SK-N-SH (cell line): ENCODE measurements around the gene LSM3.

ENCODE experiments used
- CTCF ChIP-seq: fragments of 200-600 bp; sonication (generic); IDR thresholded peaks from 2 replicates; pipeline ENCODE4 v1.6.1; 2017; ENCODE audit warnings: antibody characterized with exemption, mild to moderate bottlenecking, moderate library complexity
- EZH2phosphoT487 ChIP-seq: fragments of 200-600 bp; sonication (generic); IDR thresholded peaks from 2 replicates; pipeline ENCODE4 v1.6.1; 2017; ENCODE audit warnings: low read depth, mixed run types, mild to moderate bottlenecking, antibody characterized with exemption, moderate library complexity, borderline replicate concordance
- FOSL2 ChIP-seq: IDR thresholded peaks from 2 replicates; pipeline ENCODE4 v1.4.0; 2012; ENCODE audit warnings: low read depth, mild to moderate bottlenecking, moderate library complexity, borderline replicate concordance
- JUND ChIP-seq: IDR thresholded peaks from 2 replicates; pipeline ENCODE4 v1.4.0; 2012
- MAX ChIP-seq: IDR thresholded peaks from 2 replicates; pipeline ENCODE4 v1.4.0; 2012; ENCODE audit warnings: low read depth
- POLR2AphosphoS5 ChIP-seq: IDR thresholded peaks from 2 replicates; pipeline ENCODE4 v1.6.1; 2012; ENCODE audit warnings: low read depth, low read length
- SIN3A ChIP-seq: IDR thresholded peaks from 2 replicates; pipeline ENCODE4 v1.6.1; 2012; ENCODE audit warnings: low read depth, mild to moderate bottlenecking, low read length, moderate library complexity, borderline replicate concordance
- TAF1 ChIP-seq: IDR thresholded peaks from 2 replicates; pipeline ENCODE4 v1.6.1; 2012; ENCODE audit warnings: low read depth, mild to moderate bottlenecking, low read length, moderate library complexity, borderline replicate concordance
- USF1 ChIP-seq: IDR thresholded peaks from 2 replicates; pipeline ENCODE4 v1.4.0; 2012; ENCODE audit warnings: low read depth, borderline replicate concordance

GRCh38 chr3:14161282-14161681 is 17.3 kb upstream of the LSM3 start:
- TF ChIP-seq EZH2phosphoT487 (no peak), MAX (no peak), CTCF (no peak), TAF1 (no peak), JUND (no peak), SIN3A (no peak), POLR2AphosphoS5 (no peak), FOSL2 (no peak), USF1 (no peak)
